T47D (cell line): ENCODE results near the gene ACBD5.

Experiments used
- DNase-seq, 2 experiments: peaks; one replicate each; pipeline versions ENCODE4 v3.0.0 to v3.0.0-alpha.2; 2011 to 2012; ENCODE audit warnings: low read depth in 1 of 2, low spot score in 1 of 2
- JUND ChIP-seq: IDR thresholded peaks from 2 replicates; pipeline ENCODE4 v1.6.1; 2012; ENCODE audit warnings: low read depth
- in situ Hi-C: cut with HindIII; loops from 2 replicates; pipeline ENCODE4 v1.10.0; 2016; ENCODE audit warnings: low sequenced_read_pairs, low pct_unique_long_range_greater_than_20kb

Gene ACBD5

GRCh38 chr10:27155066-27155754, 85.4 kb downstream of the ACBD5 start, which contains the start of gene MASTL:
TSS of gene MASTL (plus strand) at chr10:27155352. CDS start at chr10:27155427, 75 bp downstream.
- in situ Hi-C loops: no loop called here
- TF ChIP-seq JUND: no peak
- DNase-seq: peak; percentile 47 to 93

- no peak for DNase-seq
- TF ChIP-seq JUND: no peak
- in situ Hi-C loops: no loop called here
Observed at GRCh38 chr10:27153845-27154193, 86.8 kb downstream of the ACBD5 start.

GRCh38 chr10:27153329-27153728, 87.3 kb downstream of the ACBD5 start:
- no peak for DNase-seq
- no peak for TF ChIP-seq JUND
- in situ Hi-C loops: no loop called here

GRCh38 chr10:27152687-27153086, 87.9 kb downstream of the ACBD5 start:
- in situ Hi-C loops: no loop called here
- DNase-seq: no peak
- no peak for TF ChIP-seq JUND

GRCh38 chr10:27150261-27150660, 90.3 kb downstream of the ACBD5 start:
- in situ Hi-C loops: no loop called here

GRCh38 chr10:27147701-27148100, 92.9 kb downstream of the ACBD5 start:
- in situ Hi-C loops: no loop called here
- TF ChIP-seq JUND: no peak
- DNase-seq: no peak

More at GRCh38 chr10:27150261-27150660, 90.3 kb downstream of the ACBD5 start:
- TF ChIP-seq JUND: no peak
- no peak for DNase-seq

- DNase-seq: no peak
- in situ Hi-C loops: no loop called here
- no peak for TF ChIP-seq JUND
Observed at GRCh38 chr10:27145937-27146336, 94.7 kb downstream of the ACBD5 start.
